ENCODE measurements around the gene CDK3. TPM values are rescaled to one million over a fixed set of nuclear protein-coding genes. Genes with fewer than 3 reads are reported as not detected.
A peak's percentile ranks its signal among the peaks of the same experiment; 100 is the strongest.

CDK3 gene
- total and polyA plus RNA-seq, 9 of the 15 experiments (the other 6 are each of a cell fraction or from before 2014, with no cell fraction given) = 0.55 to 8.2 (median 4.7) TPM

DNA sequence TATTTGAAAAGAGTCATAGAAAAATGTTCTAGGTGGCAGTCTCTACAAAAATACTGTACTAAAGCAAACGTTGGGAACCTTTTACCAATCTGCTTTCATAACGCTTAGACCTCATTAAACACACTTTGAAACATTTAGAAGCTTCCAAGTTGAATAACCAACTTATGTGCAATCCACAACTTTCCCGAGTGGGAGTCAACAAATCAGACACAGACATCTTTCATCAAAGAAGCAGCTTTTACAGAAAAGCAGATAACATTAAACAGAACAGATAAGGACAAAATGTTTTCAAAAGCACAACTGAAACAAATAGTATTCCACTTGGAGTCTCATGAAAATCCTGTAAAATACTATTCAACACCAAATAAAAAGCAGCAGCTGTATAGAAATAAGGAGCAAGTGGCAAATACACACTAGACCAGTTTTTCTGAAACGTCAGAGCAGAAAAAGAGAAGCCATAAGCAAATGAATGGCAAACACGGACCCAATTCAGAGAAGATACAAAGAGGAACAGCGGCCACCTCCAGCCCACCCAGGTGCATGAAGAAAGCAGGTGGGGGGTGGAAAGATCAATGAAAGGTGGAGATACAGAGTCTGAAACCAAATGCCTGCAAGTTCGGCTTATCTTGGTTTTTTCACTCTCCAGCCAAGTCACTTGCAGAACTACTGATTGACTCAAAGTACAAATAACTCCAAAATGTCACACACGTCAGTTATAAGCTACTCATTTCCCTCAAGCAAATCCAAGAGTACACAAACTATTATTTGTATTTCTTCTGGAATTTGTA, 41.4 kb upstream of the CDK3 start:
- Histone ChIP-seq H3K4me3 (no peak overlapping the region), H3K9me3 (replicated peaks; ENCODE audit: control insufficient read depth, insufficient read depth, low read depth, low read length) (no peaks in the 10 kb centered on the region), H4K20me1 (replicated peaks; ENCODE audit: control insufficient read depth, insufficient read depth, low read length) (no peaks in the 10 kb centered on the region), H3K9ac (ENCODE audit: insufficient read depth in 1 of 2, low read depth in 2 of 2, low read length in 2 of 2) (no peak overlapping the region), H3K27ac (ENCODE audit: extremely low read depth, low read depth, low read length) (no peak overlapping the region), H3K36me3 (ENCODE audit: control insufficient read depth, insufficient read depth, low read length) (peaks cover 16% of the 10 kb centered on the region; the same call in 2 of the 3 replicates), H2AFZ (ENCODE audit: low read depth, low read length) (no peak overlapping the region), H3K4me1 (replicated peaks in 1 of 2; ENCODE audit: control insufficient read depth in 2 of 2, insufficient read depth in 2 of 2, low read length in 2 of 2) (peaks cover 3 to 14% of the 10 kb centered on the region in 2 experiments; a peak in 4 of 5 replicates), H3K79me2 (ENCODE audit: control insufficient read depth, insufficient read depth, low read length) (no peaks in the 10 kb centered on the region), H3K27me3 (ENCODE audit: control insufficient read depth in 2 of 2, insufficient read depth in 2 of 2, low read length in 2 of 2) (no peaks in the 10 kb centered on the region), H3K9me1 (ENCODE audit: control insufficient read depth, insufficient read depth, low read length) (no peaks in the 10 kb centered on the region), H3K4me2 (ENCODE audit: insufficient read depth, low read length) (no peak overlapping the region)
- FAIRE-seq (peak; percentile 55), ATAC-seq (peak; percentile 57), DNase-seq (ENCODE audit: extremely low read depth in 1 of 4, low spot score in 3 of 4) (no peak)
- 10% methylated on average over 8 of the region's 8 CpGs for WGBS (ENCODE audit: insufficient coverage, low coverage, missing lambda C conversion rate)
- intact Hi-C loops (cut with micrococcal nuclease) = no loop called here
- in situ Hi-C loops (cut with MboI) = no loop called here
- POLR2A ChIA-PET = interaction anchor here (1.4 to 2.1 kb wide), 6 partner anchors 9 to 20 kb away, joined by 3 to 6 read pairs (median 4); partner anchors contain the start of genes ACOX1, FBF1 and TEN1
- CTCF ChIA-PET (ENCODE audit: low intra/inter-chr PET ratio) = no interaction called here
- BruUV-seq (replicated peaks) = no TSS peak
- TF ChIP-seq PKNOX1 (IDR thresholded peaks at IDR 0.05) (peak; percentile 53), ZNF79 (CRISPR knock-in tag; IDR thresholded peaks at IDR 0.05; ENCODE audit: low read depth) (no peak), KDM1A (IDR thresholded peaks at IDR 0.05) (0 out of 4 replicates have a peak, but pooled peaks have one; percentile 16 to 27), THRA (IDR thresholded peaks at IDR 0.05) (no peak), NR2F6 (CRISPR knock-in tag; IDR thresholded peaks at IDR 0.05) (no peak), TCF3 (CRISPR knock-in tag; IDR thresholded peaks at IDR 0.05) (0 out of 2 replicates have a peak, but pooled peaks have one; percentile 17), CBFA2T2 (conservative IDR thresholded peaks at IDR 0.05) (0 out of 2 replicates have a peak, but pooled peaks have one; percentile 27), CBFA2T3 (IDR thresholded peaks at IDR 0.05) (peak; percentile 48), MEIS2 (IDR thresholded peaks at IDR 0.05; ENCODE audit: partially characterized antibody) (peak; percentile 13), SREBF2 (CRISPR knock-in tag; IDR thresholded peaks at IDR 0.05) (no peak), TAL1 (IDR thresholded peaks at IDR 0.05) (0 out of 2 replicates have a peak, but pooled peaks have one; percentile 4), ZNF398 (CRISPR knock-in tag; IDR thresholded peaks at IDR 0.05) (no peak), NCOR1 (IDR thresholded peaks at IDR 0.05) (0 out of 2 replicates have a peak, but pooled peaks have one; percentile 5)

All from K562 (cell line).